CD4-positive, CD25-positive, alpha-beta regulatory T cell (primary cell): ENCODE measurements around the gene ENGASE. TPM values are rescaled to one million over a fixed set of nuclear protein-coding genes. Genes with fewer than 3 reads are reported as not detected.
"Not testable (repeated sequence)": the region's sequence is repeated elsewhere in the genome, so short reads cannot be mapped to it uniquely, and the experiment has no call there.

ENCODE experiments used
- ATAC-seq, 2 donors: fragments of 150-1000 bp; cut with Tn5 transposase; one replicate each; pipeline ENCODE4 v1.10.0; 2021; ENCODE audit warnings: low read depth in 2 of 2, moderate number of reproducible peaks in 2 of 2, moderate library complexity in 1 of 2
- DNase-seq, 3 donors: peaks; one replicate each; pipeline versions ENCODE4 v3.0.0 to v3.0.0-alpha.2; 2012 to 2022; ENCODE audit warnings: mixed read lengths in 1 of 3
- H3K27ac ChIP-seq: one replicate; pipeline ENCODE4 v1.7.0; 2013; ENCODE audit warnings: mild to moderate bottlenecking, low read length; ENCODE audit not compliant: insufficient read depth, poor library complexity, severe bottlenecking
- H3K27me3 ChIP-seq: one replicate; pipeline ENCODE4 v1.7.0; 2013; ENCODE audit warnings: low read length; ENCODE audit not compliant: control insufficient read depth, insufficient read depth
- H3K36me3 ChIP-seq: one replicate; pipeline ENCODE4 v1.7.0; 2013; ENCODE audit warnings: mild to moderate bottlenecking, low read length, moderate library complexity; ENCODE audit not compliant: control insufficient read depth, insufficient read depth
- H3K4me1 ChIP-seq: 2 replicates; pipeline ENCODE4 v1.7.0; 2013; ENCODE audit warnings: mild to moderate bottlenecking, low read length; ENCODE audit not compliant: insufficient read depth, control insufficient read depth, poor library complexity, severe bottlenecking
- H3K4me3 ChIP-seq: one replicate; pipeline ENCODE4 v1.7.0; 2013; ENCODE audit warnings: low read depth, mild to moderate bottlenecking, low read length, moderate library complexity
- H3K9me3 ChIP-seq, 2 experiments: 1 replicate in 1 of 2; 2 replicates in 1 of 2; pipeline ENCODE4 v1.7.0; 2013; ENCODE audit warnings: low read length in 2 of 2, mild to moderate bottlenecking in 1 of 2, moderate library complexity in 1 of 2; ENCODE audit not compliant: control insufficient read depth in 2 of 2
- H3K27ac Mint-ChIP-seq, 3 donors: one replicate each; pipeline ENCODE4 v1.8.0; 2020 to 2022; ENCODE audit warnings: mild to moderate bottlenecking in 3 of 3, mixed read lengths in 3 of 3, moderate library complexity in 2 of 3
- H3K27me3 Mint-ChIP-seq: one replicate; pipeline ENCODE4 v1.8.0; 2022; ENCODE audit warnings: mild to moderate bottlenecking, mixed read lengths
- H3K36me3 Mint-ChIP-seq: one replicate; pipeline ENCODE4 v1.8.0; 2020; ENCODE audit warnings: mixed read lengths
- H3K4me1 Mint-ChIP-seq, 4 donors: one replicate each; pipeline ENCODE4 v1.8.0; 2020 to 2022; ENCODE audit warnings: mixed read lengths in 4 of 4, mild to moderate bottlenecking in 1 of 4
- H3K4me3 Mint-ChIP-seq, 4 donors: one replicate each; pipeline ENCODE4 v1.8.0; 2020 to 2022; ENCODE audit warnings: mild to moderate bottlenecking in 4 of 4, mixed read lengths in 4 of 4, moderate library complexity in 3 of 4
- H3K9me3 Mint-ChIP-seq, 7 donors: one replicate each; pipeline ENCODE4 v1.8.0; 2020 to 2022; ENCODE audit warnings: mixed read lengths in 7 of 7, mild to moderate bottlenecking in 3 of 7, moderate library complexity in 2 of 7
- polyA plus RNA-seq, 4 donors: library from polyadenylated mRNA; unstranded; fragments of 300-500 nt; fragmentation: Illumina TruSeq; gene quantifications; one replicate each; pipeline ENCODE4 v1.2.3, GENCODE V29; 2021
- total RNA-seq: library from RNA; stranded (reverse); gene quantifications from one replicate; pipeline ENCODE4 v1.2.3, GENCODE V29; 2022

ENGASE gene
- total and polyA plus RNA-seq, 5 donors from 2014 or later: 1.1 to 91.9 (median 2.6) TPM

- Histone ChIP-seq H3K27me3 (peaks cover 2% of the 10 kb centered on the region), H3K4me3 (no peak overlapping the region), H3K9me3 (no peaks in the 10 kb centered on the region), H3K27ac (no peak overlapping the region), H3K4me1 (peaks cover 4% of the 10 kb centered on the region), H3K36me3 (no peaks in the 10 kb centered on the region)
- Mint-ChIP-seq H3K9me3 (peaks cover 0 to 2% (median 0%) of the 10 kb centered on the region in 7 donors), H3K36me3 (no peaks in the 10 kb centered on the region), H3K27me3 (peaks cover 45% of the 10 kb centered on the region), H3K4me3 (no peak overlapping the region), H3K4me1 (peaks cover 0 to 8% (median 4%) of the 10 kb centered on the region in 4 donors), H3K27ac (no peak overlapping the region)
- no peak for ATAC-seq
- DNase-seq: no peak
Observed at GRCh38 chr17:79029327-79030009, 45.2 kb upstream of the ENGASE start.

- not testable (repeated sequence) for DNase-seq, H3K4me1 Mint-ChIP-seq, ATAC-seq
Observed at GRCh38 chr17:79030636-79031035, 44.0 kb upstream of the ENGASE start.

DNA sequence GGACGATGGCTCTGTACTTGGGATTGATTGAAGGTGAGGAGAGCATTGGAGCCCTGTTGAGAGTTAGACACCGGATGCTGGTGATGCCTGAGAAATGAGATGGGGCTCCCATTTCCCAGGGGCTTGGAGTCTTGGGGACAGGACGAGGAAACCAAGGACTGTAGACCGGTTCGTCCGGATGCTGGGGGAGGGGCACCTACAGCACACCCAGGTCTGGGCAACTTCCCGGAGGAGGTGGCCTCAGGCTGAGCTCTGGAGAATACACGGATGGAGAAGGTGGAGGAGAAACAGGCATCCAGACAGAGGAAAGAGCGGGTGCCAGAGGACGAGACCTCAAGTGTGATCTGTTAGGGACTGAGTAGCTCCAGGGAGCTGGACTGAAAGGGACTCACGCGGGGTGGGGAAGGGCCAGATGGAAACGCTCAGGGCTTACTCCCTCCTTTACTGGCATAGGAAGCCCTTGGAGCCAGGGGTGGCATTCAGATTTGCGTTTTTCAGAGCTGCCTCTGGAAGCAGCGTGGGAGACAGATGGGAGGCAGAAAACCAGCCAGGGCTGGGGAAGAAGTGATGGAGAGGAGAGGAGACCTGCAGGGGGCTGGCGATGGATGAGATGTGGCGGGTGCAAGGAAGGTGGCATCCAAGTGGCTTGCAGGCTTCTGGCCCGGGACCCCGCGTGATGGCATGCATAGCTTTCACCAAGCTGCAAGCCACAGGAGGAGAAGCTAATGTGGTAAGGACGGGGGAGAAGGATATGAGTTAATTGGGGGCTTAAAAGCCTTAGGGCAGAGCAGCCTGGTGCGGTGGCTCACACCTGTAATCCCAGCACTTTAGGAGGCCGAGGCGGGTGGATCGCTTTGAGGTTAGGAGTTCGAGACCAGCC is 42.4 kb upstream of the ENGASE start:
- peaks cover 2% of the 10 kb centered on the region for H3K27me3 ChIP-seq

More at GRCh38 chr17:79030636-79031035, 44.0 kb upstream of the ENGASE start:
- H3K4me3 ChIP-seq, H3K27ac ChIP-seq, H3K36me3 ChIP-seq, H3K36me3 Mint-ChIP-seq, H3K27ac Mint-ChIP-seq, H3K4me3 Mint-ChIP-seq, H3K9me3 ChIP-seq, H3K27me3 ChIP-seq, H3K9me3 Mint-ChIP-seq, H3K4me1 ChIP-seq: not testable (repeated sequence)
- peaks cover 40% of the 10 kb centered on the region for H3K27me3 Mint-ChIP-seq

DNA sequence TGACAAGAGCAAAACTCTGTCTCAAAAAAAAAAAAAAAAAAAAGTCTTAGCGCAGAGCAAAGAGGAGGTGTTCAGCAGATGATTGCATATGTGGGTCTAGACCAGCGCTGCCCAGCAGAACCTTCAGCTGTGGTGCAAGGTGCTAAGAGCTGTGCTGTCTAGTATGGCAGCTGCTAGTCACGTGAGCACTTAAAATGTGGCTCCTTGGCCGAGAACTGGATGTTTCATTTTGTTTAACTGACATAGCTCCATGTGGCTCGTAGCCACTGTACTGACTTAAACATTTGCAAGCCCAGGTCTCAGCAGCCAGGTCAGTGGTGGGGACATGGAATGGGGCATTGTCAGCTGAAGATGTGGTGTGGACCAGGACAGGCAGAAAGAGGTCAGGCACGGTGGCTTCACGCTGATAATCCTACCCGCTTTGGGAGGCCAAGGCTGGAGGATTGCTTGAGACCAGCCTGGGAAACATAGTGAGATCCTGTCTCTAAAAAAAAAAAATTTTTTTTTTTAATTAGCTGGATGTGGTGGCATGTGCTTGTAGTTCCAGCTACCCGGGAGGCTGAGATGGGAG is 41.5 kb upstream of the ENGASE start:
- H3K27ac Mint-ChIP-seq: no peak overlapping the region
- peaks cover 22% of the 10 kb centered on the region for H3K27me3 Mint-ChIP-seq
- no peaks in the 10 kb centered on the region for H3K4me1 ChIP-seq
- H3K4me3 Mint-ChIP-seq: no peak overlapping the region
- no peak overlapping the region for H3K4me3 ChIP-seq
- ATAC-seq: no peak
- H3K27me3 ChIP-seq: peaks cover 2% of the 10 kb centered on the region
- no peaks in the 10 kb centered on the region for H3K9me3 ChIP-seq
- no peaks in the 10 kb centered on the region for H3K4me1 Mint-ChIP-seq
- no peak overlapping the region for H3K27ac ChIP-seq
- H3K36me3 ChIP-seq: no peaks in the 10 kb centered on the region
- H3K36me3 Mint-ChIP-seq: no peaks in the 10 kb centered on the region
- no peak for DNase-seq
- H3K9me3 Mint-ChIP-seq: no peaks in the 10 kb centered on the region

More for the DNA sequence above, 42.4 kb upstream of the ENGASE start:
- Histone ChIP-seq H3K36me3 (no peaks in the 10 kb centered on the region), H3K27ac (no peak overlapping the region), H3K4me3 (no peak overlapping the region), H3K4me1 (no peaks in the 10 kb centered on the region), H3K9me3 (no peaks in the 10 kb centered on the region)
- H3K27me3 Mint-ChIP-seq: peaks cover 29% of the 10 kb centered on the region
- no peak overlapping the region for H3K27ac Mint-ChIP-seq
- ATAC-seq (no peak), DNase-seq (no peak)
- no peaks in the 10 kb centered on the region for H3K9me3 Mint-ChIP-seq
- H3K36me3 Mint-ChIP-seq: no peaks in the 10 kb centered on the region
- H3K4me1 Mint-ChIP-seq: no peaks in the 10 kb centered on the region
- H3K4me3 Mint-ChIP-seq: no peak overlapping the region

- no peak for ATAC-seq
- H3K4me3 Mint-ChIP-seq: no peak overlapping the region
- Histone ChIP-seq H3K36me3 (no peaks in the 10 kb centered on the region), H3K4me1 (no peaks in the 10 kb centered on the region), H3K4me3 (no peak overlapping the region), H3K9me3 (no peaks in the 10 kb centered on the region), H3K27me3 (peaks cover 2% of the 10 kb centered on the region), H3K27ac (no peak overlapping the region)
- no peaks in the 10 kb centered on the region for H3K9me3 Mint-ChIP-seq
- H3K27ac Mint-ChIP-seq: no peak overlapping the region
- DNase-seq: no peak
- no peaks in the 10 kb centered on the region for H3K4me1 Mint-ChIP-seq
- H3K36me3 Mint-ChIP-seq: no peaks in the 10 kb centered on the region
- H3K27me3 Mint-ChIP-seq: peaks cover 17% of the 10 kb centered on the region
Observed at GRCh38 chr17:79033741-79034501, 40.7 kb upstream of the ENGASE start.

DNA sequence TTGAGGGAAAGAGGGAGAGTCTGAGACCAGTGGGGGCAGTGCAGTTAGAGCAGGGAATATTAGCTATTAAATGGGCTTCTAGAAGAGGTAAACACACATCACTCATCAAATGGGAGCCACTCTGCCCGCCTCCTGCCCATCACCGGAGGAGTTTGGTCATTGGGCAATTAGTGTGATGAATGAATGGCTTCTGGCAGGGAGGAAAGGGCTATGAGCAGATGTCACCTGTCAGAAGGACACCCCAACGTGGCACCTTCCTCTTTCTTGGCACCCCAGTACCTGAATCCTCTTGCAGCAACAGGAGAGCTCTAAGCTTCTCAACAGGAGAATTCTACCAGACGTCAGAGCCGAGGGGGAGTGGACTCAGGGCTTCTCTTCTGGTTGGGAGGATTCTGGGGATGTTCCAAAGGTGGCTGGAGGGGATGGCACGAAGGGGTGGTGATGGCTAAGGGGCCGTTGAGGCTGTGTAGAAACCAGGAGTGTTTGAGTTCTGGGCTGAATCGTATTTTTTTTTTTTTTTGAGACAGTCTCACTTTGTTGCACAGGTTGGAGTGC is 39.6 kb upstream of the ENGASE start:
- H3K36me3 ChIP-seq: no peaks in the 10 kb centered on the region
- Mint-ChIP-seq H3K9me3 (no peaks in the 10 kb centered on the region), H3K4me1 (no peaks in the 10 kb centered on the region), H3K27ac (no peak overlapping the region), H3K27me3 (peaks cover 14% of the 10 kb centered on the region), H3K4me3 (no peak overlapping the region), H3K36me3 (no peaks in the 10 kb centered on the region)
- DNase-seq (no peak), ATAC-seq (no peak)
- no peaks in the 10 kb centered on the region for H3K27me3 ChIP-seq
- no peak overlapping the region for H3K27ac ChIP-seq
- H3K9me3 ChIP-seq: no peaks in the 10 kb centered on the region
- no peaks in the 10 kb centered on the region for H3K4me1 ChIP-seq
- no peak overlapping the region for H3K4me3 ChIP-seq

DNA sequence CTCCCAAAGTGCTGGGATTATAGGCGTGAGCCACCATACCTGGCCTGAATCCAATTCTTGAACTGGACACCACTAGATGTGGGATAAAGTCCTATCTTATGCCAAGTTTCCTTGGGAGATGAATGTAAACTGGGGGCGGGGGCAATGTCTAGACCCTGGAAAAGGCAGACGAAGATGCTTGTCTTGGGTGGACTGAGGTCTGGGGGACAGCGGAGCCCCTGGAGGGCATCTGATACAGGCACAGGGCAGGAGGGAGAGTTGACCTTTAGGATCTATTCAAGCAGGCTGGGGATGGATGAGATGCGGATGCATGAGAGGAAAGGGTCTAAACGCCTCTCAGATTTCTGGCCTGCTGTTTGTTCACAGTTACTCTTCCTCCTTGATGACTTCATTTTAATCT is 38.9 kb upstream of the ENGASE start:
- DNase-seq: no peak
- no peaks in the 10 kb centered on the region for H3K9me3 ChIP-seq

More for the DNA sequence above, 38.9 kb upstream of the ENGASE start:
- Histone ChIP-seq H3K27me3 (no peaks in the 10 kb centered on the region), H3K4me3 (no peak overlapping the region), H3K36me3 (no peaks in the 10 kb centered on the region), H3K4me1 (no peaks in the 10 kb centered on the region), H3K27ac (no peak overlapping the region)
- no peak overlapping the region for H3K27ac Mint-ChIP-seq
- no peaks in the 10 kb centered on the region for H3K36me3 Mint-ChIP-seq
- H3K4me3 Mint-ChIP-seq: no peak overlapping the region
- H3K27me3 Mint-ChIP-seq: peaks cover 11% of the 10 kb centered on the region
- no peak for ATAC-seq
- no peaks in the 10 kb centered on the region for H3K4me1 Mint-ChIP-seq
- no peaks in the 10 kb centered on the region for H3K9me3 Mint-ChIP-seq
